Measurements from ENCODE around the gene ANAPC15.

Gene ANAPC15

DNA sequence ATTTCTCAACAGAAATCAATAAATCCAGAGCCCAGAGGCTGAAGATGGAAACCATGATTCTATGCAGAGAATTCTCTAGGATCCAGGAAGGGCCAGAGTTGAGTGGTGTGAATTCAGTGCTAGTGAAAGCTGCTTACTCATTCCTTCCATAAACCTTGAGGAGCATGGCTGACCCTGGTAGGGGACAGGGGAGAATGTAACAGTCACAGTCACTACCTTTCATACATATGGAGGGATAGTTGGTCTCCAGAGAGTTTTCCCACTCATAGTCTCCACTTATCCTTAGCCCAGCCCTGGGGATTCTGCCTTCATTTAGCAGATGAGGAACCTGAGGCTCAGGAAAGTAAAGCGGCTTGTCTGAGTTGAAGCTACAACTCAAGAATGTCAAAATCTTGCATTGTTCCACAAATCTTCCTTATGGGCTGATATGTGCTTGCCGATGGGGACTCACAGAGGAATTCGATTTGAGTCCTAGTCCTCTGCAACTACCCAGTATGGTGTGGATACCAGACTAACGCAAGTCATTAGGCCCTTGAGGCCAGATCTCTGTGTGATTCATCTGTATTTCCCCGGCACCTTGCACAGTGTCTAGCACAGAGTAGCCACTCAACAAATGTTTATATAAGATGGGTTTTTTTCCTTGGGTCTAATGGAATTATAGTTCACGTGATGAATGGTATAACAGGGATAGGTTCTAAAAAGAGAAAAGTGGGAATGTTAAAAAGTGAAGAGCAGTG is 3.7 kb upstream of the ANAPC15 start:
- TF ChIP-seq CTCF (IDR thresholded peaks at IDR 0.05; ENCODE audit: control insufficient read depth, insufficient read depth, low read depth, low read length, missing control alignments): no peak

GRCh38 chr11:72114570-72114969 is 2.1 kb upstream of the ANAPC15 start:
- no peak for TF ChIP-seq CTCF (IDR thresholded peaks at IDR 0.05; ENCODE audit: control insufficient read depth, insufficient read depth, low read depth, low read length, missing control alignments)
- no peak overlapping the region for H3K4me3 ChIP-seq (ENCODE audit: control insufficient read depth, low read depth, low read length)
- no peak for DNase-seq (ENCODE audit: low read depth)

More for the DNA sequence above, 3.7 kb upstream of the ANAPC15 start:
- no peak for DNase-seq (ENCODE audit: low read depth)
- H3K4me3 ChIP-seq (ENCODE audit: control insufficient read depth, low read depth, low read length): no peak overlapping the region

DNA sequence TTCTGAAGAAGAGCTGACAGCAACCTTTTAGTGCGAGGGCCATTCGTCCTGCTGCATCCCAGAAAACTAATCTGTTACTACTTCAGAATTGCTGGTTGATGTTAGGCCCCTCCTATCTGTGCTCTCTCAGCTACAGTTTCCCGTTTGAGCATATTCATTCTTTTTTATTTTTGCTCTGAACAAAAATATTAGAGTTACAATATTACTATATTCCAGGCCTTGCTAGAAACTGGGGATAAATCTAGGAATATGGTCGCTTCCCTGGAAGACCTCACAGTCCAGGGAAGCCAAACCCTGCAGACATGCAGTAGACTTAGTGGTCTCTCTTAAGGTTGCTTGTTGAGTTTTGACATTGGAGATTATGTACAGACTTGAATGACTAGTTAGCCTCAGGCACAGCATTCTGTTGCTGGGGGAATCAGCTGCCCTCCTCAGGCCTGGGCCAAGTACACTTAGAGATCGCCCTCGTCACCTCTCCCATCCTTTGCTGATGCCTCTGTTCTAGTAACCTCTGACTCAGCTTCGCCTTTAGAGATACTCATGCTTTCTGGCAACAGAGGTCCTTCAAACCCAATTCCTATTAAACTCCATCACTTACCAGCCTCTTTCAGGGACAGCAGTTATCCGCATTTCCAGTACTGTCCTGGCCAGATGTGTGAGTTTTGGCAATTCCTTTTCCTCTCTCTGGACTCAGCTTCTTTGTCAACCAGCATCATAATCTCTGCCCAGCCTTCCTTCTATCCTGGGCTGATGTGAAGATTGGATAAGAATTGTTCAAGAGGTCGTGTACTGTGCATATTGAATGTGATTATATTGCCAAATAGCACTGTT is 698 bp upstream of the ANAPC15 start:
- H3K4me3 ChIP-seq (ENCODE audit: control insufficient read depth, low read depth, low read length): peak overlapping the region; percentile 76
- no peak for DNase-seq (ENCODE audit: low read depth)
- TF ChIP-seq CTCF (IDR thresholded peaks at IDR 0.05; ENCODE audit: control insufficient read depth, insufficient read depth, low read depth, low read length, missing control alignments): no peak

- no peak for DNase-seq (ENCODE audit: low read depth)
- no peak for TF ChIP-seq CTCF (IDR thresholded peaks at IDR 0.05; ENCODE audit: control insufficient read depth, insufficient read depth, low read depth, low read length, missing control alignments)
- peak overlapping the region; percentile 76 for H3K4me3 ChIP-seq (ENCODE audit: control insufficient read depth, low read depth, low read length)
Observed at GRCh38 chr11:72111300-72112142, 974 bp downstream of the ANAPC15 start.

- no peak within 1 kb of the TSS for H3K4me3 ChIP-seq (ENCODE audit: control insufficient read depth, low read depth, low read length)
- no peak for DNase-seq (ENCODE audit: low read depth)
- TF ChIP-seq CTCF (IDR thresholded peaks at IDR 0.05; ENCODE audit: control insufficient read depth, insufficient read depth, low read depth, low read length, missing control alignments): no peak
Observed at GRCh38 chr11:72105888-72106287, 6.6 kb downstream of the ANAPC15 start, which contains the start of gene TOMT. TOMT (plus strand) TSS chr11:72105924; CDS start chr11:72105952, 28 bp downstream.

DNA sequence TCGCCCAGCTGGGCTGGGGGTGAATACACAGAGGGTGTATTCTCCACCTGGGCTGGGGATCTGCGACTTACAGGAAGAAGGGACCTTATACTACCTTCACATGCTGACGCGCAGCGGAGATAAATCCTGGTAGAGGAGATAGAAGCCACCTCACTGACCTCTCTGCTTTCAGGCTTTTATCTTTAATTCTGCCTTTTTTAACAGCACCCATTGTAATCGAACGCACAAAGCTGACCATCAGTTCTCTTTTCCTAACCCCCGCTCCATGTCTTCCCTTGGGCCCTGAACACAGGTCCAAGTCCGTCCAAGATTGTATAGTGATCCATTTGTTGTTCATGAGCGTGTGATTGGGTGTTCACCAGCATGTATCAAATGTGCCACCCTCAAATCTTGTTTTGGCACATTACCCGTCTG is 8.7 kb downstream of the ANAPC15 start:
- H3K4me3 ChIP-seq (ENCODE audit: control insufficient read depth, low read depth, low read length): peak overlapping the region; percentile 23
- DNase-seq (ENCODE audit: low read depth): no peak
- no peak for TF ChIP-seq CTCF (IDR thresholded peaks at IDR 0.05; ENCODE audit: control insufficient read depth, insufficient read depth, low read depth, low read length, missing control alignments)
